Activated gamma-delta T cell treated with Interleukin-2 at 50 U/mL for 16 hours (primary cell): Measurements from ENCODE around the gene PKLR.

Experiments
- DNase-seq: peaks from one replicate; pipeline ENCODE4 v3.0.0-alpha.2; 2020

Gene PKLR

DNA sequence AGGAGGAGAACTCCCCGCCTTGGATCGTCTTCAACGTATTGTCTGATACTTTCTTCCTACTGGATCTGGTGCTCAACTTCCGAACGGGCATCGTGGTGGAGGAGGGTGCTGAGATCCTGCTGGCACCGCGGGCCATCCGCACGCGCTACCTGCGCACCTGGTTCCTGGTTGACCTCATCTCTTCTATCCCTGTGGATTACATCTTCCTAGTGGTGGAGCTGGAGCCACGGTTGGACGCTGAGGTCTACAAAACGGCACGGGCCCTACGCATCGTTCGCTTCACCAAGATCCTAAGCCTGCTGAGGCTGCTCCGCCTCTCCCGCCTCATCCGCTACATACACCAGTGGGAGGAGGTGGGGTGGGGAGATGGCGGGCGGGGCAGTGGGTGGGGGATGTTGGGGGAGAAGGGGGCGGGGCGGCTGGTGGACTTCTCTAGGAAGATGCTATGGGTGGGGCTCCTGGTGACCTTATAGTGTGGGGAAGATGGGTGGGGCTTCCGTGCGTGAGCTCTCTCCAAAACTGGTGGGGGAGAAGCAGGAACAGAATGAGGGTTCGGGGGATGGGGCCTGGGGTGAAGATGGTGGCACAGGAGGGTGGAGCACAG lies 18.6 kb downstream of the PKLR start:
- no peak for DNase-seq

DNA sequence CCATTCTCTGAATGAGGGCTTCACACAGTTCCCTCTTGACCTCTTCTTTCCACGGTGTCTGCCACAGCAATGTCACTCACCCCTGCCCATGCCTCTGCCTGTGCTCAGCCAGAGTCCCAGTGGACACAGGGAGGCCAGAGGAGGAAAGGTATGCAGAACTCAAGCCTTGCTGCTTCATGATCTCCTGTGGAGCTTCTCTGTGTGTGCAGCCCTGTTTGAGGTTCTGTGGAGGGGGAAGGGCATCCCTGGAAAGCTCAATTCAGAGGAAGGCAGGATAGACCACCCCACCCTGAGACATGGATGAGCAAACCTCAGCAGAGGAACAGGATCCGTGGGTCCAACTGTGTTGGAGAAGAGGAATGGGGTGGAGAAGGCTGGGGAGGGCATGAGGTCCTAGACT lies 22.0 kb downstream of the PKLR start:
- DNase-seq = no peak

DNA sequence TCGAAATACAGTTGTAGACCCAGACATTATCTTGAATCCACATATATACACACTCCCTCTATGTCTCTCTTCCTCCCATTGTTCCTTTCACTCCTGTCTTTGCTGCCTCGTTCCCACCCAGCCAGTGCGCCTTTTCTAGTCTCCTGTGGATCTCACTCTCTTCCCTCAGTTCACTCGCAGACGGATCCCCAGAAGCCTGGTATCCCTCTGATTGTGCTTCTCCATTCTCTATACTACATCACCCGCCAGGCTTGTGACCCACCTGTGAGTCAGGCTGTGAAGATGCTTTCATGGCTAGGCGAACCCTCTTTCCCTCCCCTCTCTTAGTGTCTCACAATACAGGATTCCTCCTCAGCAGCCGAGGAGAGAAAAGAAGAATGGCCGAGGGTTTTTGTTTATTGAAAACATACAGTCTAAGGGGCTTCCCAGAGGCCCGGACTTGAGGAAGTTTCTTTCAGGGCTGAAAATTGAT lies 22.5 kb downstream of the PKLR start:
- no peak for DNase-seq

DNA sequence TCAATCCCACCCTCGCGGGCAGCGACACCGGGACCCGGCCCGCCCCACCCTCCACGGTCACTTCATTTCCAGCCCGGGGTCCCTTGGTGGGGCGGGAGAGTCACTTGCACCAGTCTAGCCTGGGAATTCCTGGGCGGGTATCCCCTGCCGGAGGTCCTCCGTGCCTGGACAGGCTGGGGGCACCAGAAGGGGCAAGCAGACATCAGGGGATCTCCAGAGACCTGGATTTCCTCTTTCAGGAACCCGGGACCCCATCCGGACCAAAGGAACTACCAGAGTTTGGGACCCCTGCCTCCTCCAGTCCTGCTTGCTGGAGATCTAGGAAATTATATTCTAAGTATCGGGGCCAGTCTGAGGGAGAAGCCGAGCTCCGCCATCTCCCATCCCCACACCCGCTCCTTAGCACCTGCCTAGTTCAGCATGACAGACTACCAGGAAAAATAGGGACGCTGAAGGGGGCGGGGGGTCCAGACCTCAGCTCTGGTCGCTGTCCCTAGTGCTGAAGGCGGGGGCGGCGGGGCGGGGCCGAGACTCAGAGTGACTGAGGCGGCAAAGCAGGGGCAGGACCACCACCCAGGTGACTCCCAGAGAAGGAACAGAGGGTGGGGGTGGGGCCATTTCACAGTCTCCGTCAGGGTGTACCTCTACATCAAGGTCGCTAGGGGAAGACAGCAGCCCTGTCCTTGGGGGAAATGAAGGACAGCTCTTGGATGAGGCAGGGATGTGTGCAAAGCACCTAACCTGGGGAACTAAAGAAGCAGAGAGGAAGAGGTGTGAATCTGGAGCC lies 23.1 kb downstream of the PKLR start:
- peak; percentile 68 for DNase-seq

DNA sequence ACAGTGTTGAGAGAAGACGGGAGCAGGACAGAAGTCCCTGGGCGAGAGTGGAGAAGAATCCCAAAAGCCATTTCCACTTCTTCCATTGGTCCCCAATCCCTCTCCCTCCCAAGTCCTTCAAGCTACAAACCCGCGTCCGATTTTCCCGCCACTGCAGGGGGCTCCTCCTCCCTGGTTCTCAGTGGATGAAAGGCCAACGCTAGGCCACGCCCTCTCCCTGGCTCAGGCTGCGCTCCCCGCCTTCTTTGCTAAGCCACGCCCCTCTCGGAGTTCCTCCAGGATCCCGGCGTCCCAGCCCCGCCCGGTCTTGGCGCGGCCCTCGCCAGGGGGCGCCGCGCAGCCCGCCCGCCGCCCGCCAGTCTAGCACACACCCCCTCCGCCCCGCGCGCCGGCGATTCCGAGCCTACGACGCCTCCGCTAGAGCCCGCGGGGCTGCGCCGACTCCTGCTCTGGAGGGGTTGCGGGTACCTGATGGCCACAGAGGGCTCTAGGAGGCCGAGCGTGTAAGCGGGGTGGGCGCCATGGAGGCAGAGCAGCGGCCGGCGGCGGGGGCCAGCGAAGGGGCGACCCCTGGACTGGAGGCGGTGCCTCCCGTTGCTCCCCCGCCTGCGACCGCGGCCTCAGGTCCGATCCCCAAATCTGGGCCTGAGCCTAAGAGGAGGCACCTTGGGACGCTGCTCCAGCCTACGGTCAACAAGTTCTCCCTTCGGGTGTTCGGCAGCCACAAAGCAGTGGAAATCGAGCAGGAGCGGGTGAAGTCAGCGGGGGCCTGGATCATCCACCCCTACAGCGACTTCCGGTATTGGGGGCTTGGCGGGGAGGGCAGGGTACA lies 24.0 kb downstream of the PKLR start, which contains the start of gene HCN3:
Gene HCN3, plus strand, starts transcription at position 394 of the 832 bp plus-strand sequence. Its CDS starts 128 bp downstream, at position 522.
- DNase-seq = peak; percentile 86

DNA sequence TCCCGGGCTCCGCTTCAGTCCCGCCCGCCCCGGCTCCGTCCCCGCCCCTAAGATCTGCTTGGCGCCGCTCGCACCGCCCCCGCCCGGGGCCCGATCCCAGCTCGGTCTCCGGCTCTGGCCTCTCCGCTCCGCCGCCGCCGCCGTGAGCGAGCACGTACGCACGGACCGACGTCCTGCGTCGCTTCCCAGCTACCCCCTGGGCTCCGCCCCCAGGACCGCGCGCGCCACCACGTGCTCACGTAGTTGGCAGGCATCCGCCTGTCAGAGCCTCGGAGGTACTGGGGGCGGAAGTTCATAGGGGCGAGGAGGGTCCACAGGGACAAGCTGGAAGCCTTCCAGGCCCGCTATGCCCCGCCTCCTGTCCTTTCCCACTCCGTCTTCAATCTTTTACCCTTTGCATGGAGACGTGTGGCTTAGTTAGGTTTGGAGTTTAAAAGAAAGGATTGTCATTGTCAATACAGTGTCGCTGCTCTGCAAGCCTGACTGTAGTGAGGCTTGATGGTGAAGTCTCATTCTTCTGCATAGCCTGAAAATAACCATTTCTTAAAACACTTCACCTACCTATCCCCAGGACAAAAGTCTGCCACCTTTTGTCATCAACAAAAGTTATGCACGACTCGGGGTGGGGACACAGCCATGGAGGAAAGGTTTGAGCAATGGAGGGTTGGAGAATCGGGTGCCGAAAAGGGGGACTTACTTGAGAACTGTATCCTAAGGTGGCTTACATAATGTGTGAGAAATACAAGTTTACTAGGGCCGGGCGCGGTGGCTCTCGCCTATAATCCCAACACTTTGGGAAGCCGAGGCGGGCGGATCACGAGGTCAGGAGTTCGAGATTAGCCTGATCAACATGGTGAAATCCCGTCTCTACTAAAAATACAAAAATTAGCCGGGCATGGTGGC lies 27.6 kb downstream of the PKLR start, which contains the start of gene CLK2:
Gene CLK2, minus strand, starts transcription at position 162 of the 903 bp plus-strand sequence. CDS start 2,527 bp downstream, outside the sequence.
- peak; percentile 94 for DNase-seq

DNA sequence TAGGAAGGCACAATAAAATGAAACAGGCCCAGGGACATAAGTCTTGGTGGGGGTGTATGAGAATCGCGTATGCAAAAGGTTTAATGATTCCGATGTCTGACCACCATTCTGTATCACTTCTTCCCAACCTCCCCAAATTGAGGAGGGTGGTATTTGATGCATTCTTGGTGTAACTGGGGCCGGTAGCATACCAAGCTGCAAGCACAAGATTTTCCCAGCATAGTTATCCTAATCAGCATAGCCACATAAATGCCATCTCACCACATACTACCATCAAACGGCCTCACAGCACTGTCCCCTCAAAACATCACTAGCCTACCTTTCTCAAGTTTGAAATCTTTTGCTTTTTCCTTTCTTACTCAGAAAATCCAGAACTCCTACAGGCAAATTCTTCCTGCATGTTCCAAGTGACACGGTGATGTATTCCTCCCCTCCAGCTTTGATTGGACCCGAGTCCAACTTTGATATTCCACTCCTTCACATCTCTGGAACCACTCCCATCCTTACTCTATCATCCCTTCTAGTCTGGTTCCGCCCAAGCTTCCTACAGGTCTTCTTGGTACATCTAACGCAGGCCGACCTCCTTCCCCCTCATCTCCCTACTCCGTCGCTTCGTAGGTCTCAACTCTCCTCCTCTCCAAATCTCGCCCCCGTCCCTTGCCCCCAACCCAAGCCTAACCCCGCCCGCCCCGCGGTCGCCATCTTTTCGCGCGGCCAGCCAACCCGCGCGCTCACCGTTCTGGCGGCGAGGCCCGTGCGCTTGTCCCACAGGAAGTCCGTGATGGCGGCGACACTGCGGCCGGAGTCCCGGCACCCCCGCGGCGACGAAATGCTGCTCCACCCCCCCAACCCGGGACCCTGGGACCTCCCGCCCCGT lies 28.5 kb downstream of the PKLR start:
- no peak for DNase-seq

DNA sequence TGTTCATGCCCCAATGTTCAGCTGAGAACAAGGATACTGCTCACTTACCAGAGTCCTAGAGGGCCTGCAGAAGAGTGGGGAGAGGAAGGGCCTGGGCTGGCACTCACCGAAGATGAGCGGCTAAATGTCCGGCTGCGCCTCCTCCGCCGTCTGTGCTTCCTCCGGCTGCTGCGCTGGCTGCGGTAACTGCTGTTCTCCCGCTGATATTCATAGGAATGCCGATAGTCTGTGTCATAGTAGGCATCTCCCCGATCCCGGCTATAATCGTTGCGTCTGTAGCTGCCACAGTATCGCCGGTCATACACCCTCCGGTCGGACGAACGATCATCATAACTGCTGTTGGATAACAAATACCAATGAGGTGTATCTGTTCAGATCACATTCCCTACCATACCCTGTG lies 31.9 kb downstream of the PKLR start:
- DNase-seq = no peak

DNA sequence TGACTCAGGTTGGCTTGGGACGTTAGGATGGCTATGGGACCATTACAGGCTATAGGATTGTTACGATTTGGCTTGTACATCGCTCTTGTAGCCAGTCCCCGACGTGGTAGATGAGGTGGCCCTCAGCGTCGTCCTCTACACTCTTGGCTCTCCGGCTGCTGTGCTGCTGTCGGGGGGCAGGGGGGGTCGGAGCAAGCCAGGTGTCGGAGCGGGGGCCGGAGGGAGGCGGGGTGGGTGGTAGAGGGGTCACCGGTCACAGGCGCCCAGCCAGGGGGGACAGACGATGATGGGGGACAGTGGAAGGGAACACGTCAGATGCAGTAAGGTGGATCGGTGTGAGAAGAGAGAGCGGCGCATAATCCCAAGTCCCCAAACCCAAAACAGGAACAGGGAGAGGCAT lies 32.6 kb downstream of the PKLR start:
- no peak for DNase-seq

DNA sequence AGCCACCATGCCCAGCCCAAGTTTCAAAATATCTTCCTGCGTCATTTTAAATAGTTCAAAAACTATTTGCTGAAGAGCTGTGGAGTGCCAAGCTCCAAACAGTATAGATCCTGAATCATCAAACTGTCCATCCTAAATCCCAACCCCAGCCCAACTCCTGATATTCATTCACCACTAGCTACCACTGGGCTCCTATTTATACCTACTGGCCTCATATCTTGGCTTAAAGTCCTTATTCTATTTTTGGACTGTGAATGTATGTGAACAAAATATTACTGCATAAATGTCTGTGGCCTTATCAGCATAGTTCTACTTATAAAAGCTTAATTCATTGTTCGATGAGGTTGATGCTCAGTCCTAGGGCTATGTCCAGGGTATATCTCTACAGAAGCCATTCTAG lies 33.9 kb downstream of the PKLR start:
- no peak for DNase-seq

DNA sequence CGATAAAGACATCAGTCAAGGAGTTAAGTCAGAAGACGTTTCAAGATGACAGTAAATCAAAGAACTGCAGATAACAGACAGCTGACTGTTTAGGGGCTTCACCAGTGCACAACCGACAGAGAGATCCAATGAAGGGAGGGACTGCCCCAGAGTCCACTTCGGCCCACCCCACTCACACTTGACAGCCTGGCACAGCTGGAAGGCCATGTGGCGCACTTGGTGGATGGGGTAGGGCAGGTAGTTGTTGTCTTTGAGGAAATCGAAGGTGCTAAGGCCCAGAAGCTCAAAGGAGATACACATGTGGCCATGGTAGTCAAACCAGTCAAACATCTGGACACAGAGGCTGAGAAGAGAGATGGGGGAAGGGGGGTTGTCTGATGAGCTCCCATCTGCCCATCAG lies 34.7 kb downstream of the PKLR start:
- no peak for DNase-seq

DNA sequence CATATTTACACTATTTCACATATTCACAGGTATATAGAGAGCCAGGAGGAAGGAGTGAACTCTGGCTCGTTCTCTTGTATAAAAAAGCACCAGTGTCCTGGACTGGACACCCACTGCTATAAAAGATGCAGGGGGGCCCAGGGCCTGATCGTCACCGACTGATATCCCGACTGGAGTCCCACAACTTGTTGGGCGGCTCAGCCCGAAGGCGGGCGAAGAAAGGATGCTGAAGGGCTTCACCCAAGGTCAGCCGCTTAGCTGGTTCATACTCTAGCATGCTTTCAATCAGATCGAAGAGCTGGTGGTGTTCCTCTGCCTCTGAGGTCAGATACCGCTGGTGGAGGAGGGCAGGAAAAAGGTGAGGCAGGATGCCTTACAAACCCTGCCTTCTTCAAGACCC lies 38.2 kb downstream of the PKLR start:
- no peak for DNase-seq

DNA sequence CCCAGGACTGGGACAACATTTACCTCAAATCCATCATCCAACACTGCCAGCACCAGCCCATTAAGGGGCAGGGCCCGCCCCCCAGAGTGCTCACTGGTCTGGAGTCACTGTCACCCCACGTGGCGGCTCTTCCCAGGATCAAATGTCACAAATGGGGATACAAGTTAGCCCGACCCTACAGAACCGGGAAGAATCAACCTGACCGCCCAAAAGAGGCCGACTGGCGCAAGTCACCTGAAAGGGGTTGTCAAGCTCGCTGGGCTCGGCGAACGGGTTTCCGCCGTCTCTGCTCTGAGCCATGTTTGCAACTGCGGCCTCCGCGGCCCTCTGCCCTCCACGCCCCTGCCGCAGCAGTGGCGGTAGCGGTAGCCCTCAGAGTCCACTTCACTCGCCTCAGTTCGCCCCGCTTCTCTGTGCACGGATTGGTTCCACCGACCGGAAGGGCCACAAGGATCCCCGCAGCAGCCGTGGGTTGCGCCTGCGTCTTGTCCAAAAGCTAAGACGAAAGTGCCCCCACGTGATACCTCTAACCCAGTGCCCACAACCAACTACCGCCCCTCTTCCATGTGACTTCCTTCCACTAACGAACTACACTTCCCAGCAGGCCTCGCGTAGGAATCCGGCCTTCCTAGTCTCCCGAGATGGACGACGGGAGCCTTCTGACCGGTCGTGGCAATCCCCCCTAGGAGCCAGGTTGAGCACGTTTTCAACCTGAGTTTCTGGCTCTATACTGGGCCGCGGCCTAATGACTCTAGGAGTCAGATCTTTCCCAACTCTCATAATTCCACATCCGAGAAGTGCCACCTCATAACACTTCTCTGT lies 39.2 kb downstream of the PKLR start, which contains the start of gene SCAMP3:
Gene SCAMP3, minus strand, starts transcription at position 509 of the 822 bp plus-strand sequence. Its CDS starts 209 bp downstream, at position 300.
- DNase-seq = peak; percentile 82

DNA sequence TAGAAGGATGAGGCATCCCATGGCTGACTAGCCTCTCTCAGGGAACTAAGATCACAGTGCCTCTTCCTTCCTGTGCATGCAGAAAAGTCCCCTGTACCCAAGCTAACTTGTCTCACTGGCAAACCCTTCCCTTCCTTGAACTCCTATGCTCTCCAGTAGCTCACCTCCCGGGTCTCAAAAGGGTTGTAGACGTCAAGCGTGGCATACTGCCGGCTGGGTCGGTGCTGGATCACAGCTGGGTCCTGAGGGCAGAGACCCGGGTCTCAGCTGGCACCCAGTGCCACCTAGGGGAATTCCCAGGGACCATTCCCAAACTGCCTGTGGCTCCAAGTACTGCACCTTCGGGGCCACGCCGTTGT lies 39.8 kb downstream of the PKLR start:
- no peak for DNase-seq

DNA sequence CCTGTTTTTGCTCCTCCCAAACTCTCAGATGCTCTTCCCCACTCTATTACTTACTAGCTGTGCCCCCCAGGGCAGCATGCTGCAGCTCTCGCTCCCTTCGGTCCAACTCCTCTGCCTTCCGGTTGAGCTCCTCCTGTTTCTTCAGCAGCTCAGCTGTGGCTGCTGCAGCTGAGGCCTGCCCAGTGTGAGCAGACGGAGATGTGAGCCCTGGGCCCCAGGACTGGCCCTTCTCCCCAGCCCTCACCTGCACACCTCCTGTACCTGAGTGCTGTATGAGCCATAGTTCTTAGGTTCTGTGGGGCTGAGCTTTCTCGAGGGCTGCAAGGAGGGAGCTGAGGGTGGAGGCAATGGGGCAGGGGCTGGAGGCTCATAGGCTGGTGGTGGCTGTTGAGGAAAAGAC lies 41.0 kb downstream of the PKLR start:
- DNase-seq = no peak

DNA sequence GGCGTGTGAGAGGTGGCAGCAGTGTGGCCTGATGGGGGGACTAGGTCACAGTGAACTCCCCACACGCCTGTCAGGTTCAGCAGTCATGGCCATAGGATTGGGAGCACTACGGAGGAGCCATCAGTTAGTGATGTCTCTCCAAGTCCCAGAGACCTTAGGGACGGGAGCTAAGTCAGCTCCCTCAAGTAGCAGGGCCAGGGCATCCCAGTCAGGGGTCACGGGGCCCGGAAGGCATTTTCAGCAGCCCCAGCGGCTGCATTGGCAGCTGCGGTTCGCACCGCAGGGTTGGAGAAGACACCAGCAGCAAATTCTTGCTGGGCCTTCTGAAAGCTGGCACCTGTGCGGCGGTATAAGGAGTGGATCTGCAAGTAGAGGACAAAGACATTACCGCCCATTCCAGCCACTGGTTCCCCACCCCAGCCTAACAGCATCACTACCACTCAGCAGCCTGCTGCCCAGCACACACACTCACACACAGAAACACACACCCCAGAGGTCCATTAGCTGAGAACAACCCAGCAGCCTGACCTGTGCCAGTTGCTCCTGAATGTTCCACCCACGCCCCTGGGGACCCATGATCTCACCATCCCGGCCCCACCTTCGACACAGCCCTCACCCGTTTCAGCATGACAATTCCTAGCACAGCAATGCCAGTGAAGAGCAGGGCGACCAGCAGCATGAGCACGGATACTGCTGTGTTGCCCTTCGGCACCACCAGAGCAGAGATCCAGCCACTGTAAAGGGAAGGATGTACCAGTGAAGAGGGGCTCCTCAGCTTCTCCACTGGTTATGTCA lies 45.0 kb downstream of the PKLR start:
- DNase-seq = no peak

DNA sequence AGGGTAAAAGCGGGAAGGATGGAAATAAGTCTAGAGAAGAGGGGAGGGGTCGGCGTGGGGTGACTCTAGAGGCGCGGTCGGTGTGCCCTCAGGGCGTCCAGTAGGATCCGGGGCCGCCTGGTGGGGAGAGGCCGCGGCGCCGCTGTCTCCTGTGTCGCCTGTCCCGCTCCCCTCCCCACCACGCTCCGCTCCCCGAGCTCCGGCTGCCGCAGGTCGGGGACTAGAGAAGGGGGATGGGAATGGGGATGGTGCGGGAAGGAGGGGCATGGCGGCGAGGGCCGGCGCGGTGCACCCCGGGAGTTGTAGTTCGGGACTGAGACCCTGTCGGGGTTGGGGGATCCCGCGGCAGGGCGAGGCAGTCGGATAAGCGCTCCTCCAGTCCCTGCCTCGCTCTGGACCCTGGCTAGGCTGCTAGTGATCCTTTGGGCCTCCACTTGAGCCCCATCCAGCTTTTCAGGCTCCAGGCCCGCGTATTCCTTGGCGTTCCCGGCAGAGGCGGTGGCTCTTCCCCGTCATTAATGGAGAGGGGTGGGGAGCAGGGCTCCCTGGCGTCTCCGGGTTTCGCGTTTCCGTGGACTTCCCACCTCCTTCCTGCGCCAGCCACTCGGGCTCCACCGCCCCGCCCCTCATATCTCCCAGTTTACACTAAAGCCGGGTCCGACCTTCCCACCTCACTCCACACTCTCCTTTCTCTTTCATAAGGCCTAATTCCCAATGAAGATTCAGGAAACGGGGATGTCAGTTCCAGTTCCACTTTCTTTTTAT lies 45.8 kb downstream of the PKLR start, which contains the start of gene ENTREP3:
Gene ENTREP3, minus strand, starts transcription at position 241 of the 765 bp plus-strand sequence. CDS start 606 bp downstream, outside the sequence.
- peak; percentile 59 for DNase-seq

DNA sequence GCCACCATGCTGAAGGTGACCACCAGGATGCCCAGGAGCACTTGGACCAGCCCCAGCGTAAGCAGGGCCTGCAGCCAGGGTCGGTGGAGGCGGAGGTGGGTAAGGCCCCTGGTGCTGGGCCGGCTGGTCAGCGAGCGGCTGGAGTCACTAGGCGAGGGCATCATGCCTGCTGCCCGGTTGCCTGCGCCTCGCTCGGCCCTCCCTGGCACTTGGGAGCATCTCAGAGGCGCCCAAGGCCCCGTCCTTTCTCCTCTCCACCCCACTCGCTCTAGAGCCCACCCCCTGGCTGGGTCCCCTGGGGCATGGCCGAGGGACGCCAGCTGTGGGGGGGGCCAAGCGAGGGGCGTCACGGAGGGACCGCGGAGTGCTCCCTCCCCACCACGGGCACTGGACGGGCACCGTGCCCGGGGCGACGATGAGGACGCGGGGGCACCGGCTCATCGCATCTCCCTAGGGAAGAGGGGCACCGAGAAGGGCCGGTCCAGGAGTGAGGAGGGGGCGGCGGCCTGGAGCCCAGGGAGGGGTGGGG lies 46.5 kb downstream of the PKLR start:
- DNase-seq = no peak
